ENCODE data around the gene PFDN6. TPM values are rescaled to one million over a fixed set of nuclear protein-coding genes. Genes with fewer than 3 reads are reported as not detected.

Gene PFDN6
- total and polyA plus RNA-seq, 2 of the 13 experiments (the other 11 are each of a cell fraction or from before 2014, with no cell fraction given), result 75.5 to 87.0 TPM

DNA sequence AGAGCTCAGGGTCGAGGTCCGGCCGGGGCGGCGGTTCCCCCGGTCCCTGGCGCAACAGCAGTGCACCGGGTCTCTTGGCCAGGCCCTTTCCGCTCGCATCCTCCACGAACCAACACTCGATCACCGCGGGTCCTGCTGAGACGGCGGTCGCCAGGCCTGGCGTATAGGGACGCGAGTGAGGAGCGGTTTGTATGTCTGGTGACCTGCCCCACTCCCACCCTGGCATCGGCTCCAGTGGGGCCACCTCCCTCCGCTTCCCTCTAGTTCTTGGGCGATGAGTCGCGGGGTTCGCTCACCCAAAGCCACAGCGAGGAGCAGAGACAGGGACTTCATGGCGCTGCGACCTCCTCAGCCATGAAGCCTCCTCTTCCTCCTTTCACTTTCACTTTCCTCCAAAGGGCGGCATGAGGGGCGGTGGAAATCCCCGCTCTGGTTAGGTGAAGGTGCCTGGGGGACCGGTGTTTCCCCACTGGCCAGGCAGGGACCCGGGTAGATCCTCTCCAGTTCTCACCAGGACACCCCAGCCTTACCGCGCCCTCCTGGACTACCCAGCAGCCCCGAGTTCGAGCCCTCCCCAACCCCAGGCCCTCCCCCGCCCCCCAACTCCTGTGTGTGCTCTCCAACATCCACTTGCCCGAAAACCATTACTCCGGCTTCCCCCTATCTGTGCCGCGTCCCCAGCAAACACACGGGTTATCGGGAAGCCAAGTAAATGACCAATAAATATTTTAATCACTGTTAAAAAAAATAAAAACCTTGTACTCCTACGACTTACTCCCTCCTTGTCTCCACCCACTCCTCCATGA lies 24.5 kb downstream of the PFDN6 start, which contains the start of gene TAPBP (continued):
- TF ChIP-seq KIAA2018 (CRISPR knock-in tag; IDR thresholded peaks at IDR 0.05; ENCODE audit: borderline replicate concordance), result no peak
- 0 out of 2 replicates have a peak, but pooled peaks have one; percentile 2 for TF ChIP-seq RARA (CRISPR knock-in tag; IDR thresholded peaks at IDR 0.05)
- TF ChIP-seq, protein P1, sequence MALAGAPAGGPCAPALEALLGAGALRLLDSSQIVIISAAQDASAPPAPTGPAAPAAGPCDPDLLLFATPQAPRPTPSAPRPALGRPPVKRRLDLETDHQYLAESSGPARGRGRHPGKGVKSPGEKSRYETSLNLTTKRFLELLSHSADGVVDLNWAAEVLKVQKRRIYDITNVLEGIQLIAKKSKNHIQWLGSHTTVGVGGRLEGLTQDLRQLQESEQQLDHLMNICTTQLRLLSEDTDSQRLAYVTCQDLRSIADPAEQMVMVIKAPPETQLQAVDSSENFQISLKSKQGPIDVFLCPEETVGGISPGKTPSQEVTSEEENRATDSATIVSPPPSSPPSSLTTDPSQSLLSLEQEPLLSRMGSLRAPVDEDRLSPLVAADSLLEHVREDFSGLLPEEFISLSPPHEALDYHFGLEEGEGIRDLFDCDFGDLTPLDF (CRISPR knock-in tag; IDR thresholded peaks at IDR 0.05), result no peak
- peak; percentile 72; the same call in 1 of the 2 replicates for TF ChIP-seq ZBTB44 (CRISPR knock-in tag; IDR thresholded peaks at IDR 0.05)
- TF ChIP-seq ZNF652 (CRISPR knock-in tag; IDR thresholded peaks at IDR 0.05; ENCODE audit: borderline replicate concordance, low read depth), result no peak
- TF ChIP-seq BRD4 (CRISPR knock-in tag; IDR thresholded peaks at IDR 0.05), result peak; percentile 66
- TF ChIP-seq TBX2 (CRISPR knock-in tag; IDR thresholded peaks at IDR 0.05; ENCODE audit: borderline replicate concordance), result peak; percentile 36; the same call in 1 of the 2 replicates
- no peak for TF ChIP-seq ZNF660 (CRISPR knock-in tag; IDR thresholded peaks at IDR 0.05; ENCODE audit: borderline replicate concordance, low read depth)
- TF ChIP-seq YEATS4 (CRISPR knock-in tag; IDR thresholded peaks at IDR 0.05; ENCODE audit: borderline replicate concordance), result peak; percentile 85
- TF ChIP-seq SOX6 (IDR thresholded peaks at IDR 0.05), result no peak
- peak; percentile 33 for TF ChIP-seq SOX6 (CRISPR knock-in tag; IDR thresholded peaks at IDR 0.05)
- TF ChIP-seq ZNF619 (CRISPR knock-in tag; IDR thresholded peaks at IDR 0.05), result peak; percentile 26
- 0 out of 2 replicates have a peak, but pooled peaks have one; percentile 61 for TF ChIP-seq ZNF431 (CRISPR knock-in tag; IDR thresholded peaks at IDR 0.05; ENCODE audit: borderline replicate concordance, low read depth)
- TF ChIP-seq ATF7 (IDR thresholded peaks at IDR 0.05), result no peak
- no peak for TF ChIP-seq ATF7 (CRISPR knock-in tag; IDR thresholded peaks at IDR 0.05)
